HepG2 (cell line): ENCODE data around the gene SLCO2A1. TPM values are rescaled to one million over a fixed set of nuclear protein-coding genes. Genes with fewer than 3 reads are reported as not detected.

Source experiments
- ATAC-seq: fragments of 200-7000 bp; cut with Tn5 transposase; 3 replicates; pipeline ENCODE4 v1.9.1; 2020; ENCODE audit warnings: mild to moderate bottlenecking, moderate library complexity
- BruUV-seq: library from RNA; stranded (reverse); fragments of 400-500 nt; replicated peaks from 2 replicates; lab custom pipeline; 2021; lab: Mats Ljungman, UMichigan
- CTCF ChIA-PET: fragments of 300-600 bp; formaldehyde crosslinking; extraction: SDS; loops from one replicate; lab custom pipeline; 2021; ENCODE audit warnings: low total read pairs, inconsistent platforms, low intra/inter-chr PET ratio; lab: Yijun Ruan, JAX
- POLR2A ChIA-PET: fragments of 350-600 bp; sonication (Branson Sonifier 250); formaldehyde crosslinking; loops from one replicate; lab custom pipeline; 2020; ENCODE audit warnings: antibody characterized with exemption, inconsistent platforms; lab: Yijun Ruan, JAX
- DNase-seq: peaks from one replicate; pipeline ENCODE4 v3.0.0-alpha.2; 2015; ENCODE audit warnings: low spot score
- FAIRE-seq: peaks from 3 replicates; lab custom pipeline; 2011; peaks lifted over from hg19 to GRCh38; lab: Jason Lieb, UNC
- H2AFZ ChIP-seq: one replicate; pipeline ENCODE4 v1.6.1; 2011; ENCODE audit warnings: low read length, inconsistent platforms
- H3K27ac ChIP-seq: fragments of 300-600 bp; 3 replicates; pipeline ENCODE4 v1.8.0; 2011; ENCODE audit warnings: mixed run types, mild to moderate bottlenecking, mixed read lengths, low read length, inconsistent platforms; ENCODE audit not compliant: insufficient read depth; ENCODE audit errors: extremely low read length
- H3K27me3 ChIP-seq, 2 experiments: fragments of 200-600 bp in 1 of 2; 2 replicates in 1 of 2; 3 replicates in 1 of 2; pipeline versions ENCODE4 v1.6.0 to v1.8.0; 2011; ENCODE audit warnings: low read length in 2 of 2, mild to moderate bottlenecking in 2 of 2, moderate library complexity in 2 of 2, inconsistent platforms in 1 of 2; ENCODE audit not compliant: insufficient read depth in 2 of 2, control insufficient read depth in 1 of 2
- H3K36me3 ChIP-seq, 2 experiments: fragments of 200-600 bp in 1 of 2; replicated peaks in 1 of 2; 2 replicates in 1 of 2; 3 replicates in 1 of 2; pipeline versions ENCODE4 v1.5.1 to v1.8.0; 2011; ENCODE audit warnings: low read length in 2 of 2, inconsistent platforms in 1 of 2; ENCODE audit not compliant: insufficient read depth in 2 of 2, control insufficient read depth in 1 of 2
- H3K4me1 ChIP-seq: 2 replicates; pipeline ENCODE4 v1.5.1; 2012; ENCODE audit warnings: low read length, inconsistent platforms; ENCODE audit not compliant: insufficient read depth
- H3K4me2 ChIP-seq: 2 replicates; pipeline ENCODE4 v1.6.0; 2011; ENCODE audit warnings: low read depth, low read length, inconsistent platforms
- H3K4me3 ChIP-seq, 3 experiments: fragments of 200-600 bp in 1 of 3; sonication (generic), shearing (Covaris generic) in 1 of 3; replicated peaks in 1 of 3; 2 replicates each; pipeline ENCODE4 v1.5.1; 2011 to 2016; ENCODE audit warnings: low read length in 3 of 3, inconsistent platforms in 2 of 3, low read depth in 2 of 3, mild to moderate bottlenecking in 2 of 3, control low read depth in 1 of 3, mixed read lengths in 1 of 3; ENCODE audit not compliant: insufficient read depth in 1 of 3
- H3K79me2 ChIP-seq: one replicate; pipeline ENCODE4 v1.6.1; 2011; ENCODE audit warnings: low read length, inconsistent platforms; ENCODE audit not compliant: insufficient read depth
- H3K9ac ChIP-seq: 2 replicates; pipeline ENCODE4 v1.6.0; 2011; ENCODE audit warnings: mild to moderate bottlenecking, low read depth, low read length, inconsistent platforms; ENCODE audit not compliant: insufficient read depth
- H3K9me3 ChIP-seq: 2 replicates; pipeline ENCODE4 v1.5.1; 2012; ENCODE audit warnings: mild to moderate bottlenecking, low read length
- H4K20me1 ChIP-seq: 2 replicates; pipeline ENCODE4 v1.6.0; 2011; ENCODE audit warnings: inconsistent platforms, mild to moderate bottlenecking, low read length, moderate library complexity; ENCODE audit not compliant: insufficient read depth
- EED ChIP-seq: sonication (generic); formaldehyde crosslinking; IDR thresholded peaks from 2 replicates; pipeline ENCODE4 v1.5.0; 2020; ENCODE audit warnings: mild to moderate bottlenecking, missing genetic modification reagents
- HDAC2 ChIP-seq: sonication (generic); formaldehyde crosslinking; IDR thresholded peaks from 2 replicates; pipeline ENCODE4 v1.4.0; 2020; ENCODE audit warnings: missing genetic modification reagents
- HOXA5 ChIP-seq: sonication (generic); formaldehyde crosslinking; IDR thresholded peaks from 2 replicates; pipeline ENCODE4 v1.4.0; 2020; ENCODE audit warnings: missing genetic modification reagents
- MAFK ChIP-seq, 2 experiments: IDR thresholded peaks in 1 of 2; conservative IDR thresholded peaks in 1 of 2; 2 replicates each; pipeline ENCODE4 v1.6.1; 2011; ENCODE audit warnings: improper control_type of control experiment in 2 of 2, low read length in 2 of 2
- ZNF709 ChIP-seq: sonication (generic); formaldehyde crosslinking; IDR thresholded peaks from 2 replicates; pipeline ENCODE4 v1.5.0; 2020; ENCODE audit warnings: mild to moderate bottlenecking, missing genetic modification reagents
- WGBS: methylation state at CpG from one replicate; pipeline ENCODE4 v1.1.6; 2017; ENCODE audit warnings: low lambda C conversion rate; 5-methylcytosine and 5-hydroxymethylcytosine counted together
- in situ Hi-C: cut with HindIII; loops from 2 replicates; pipeline ENCODE4 v1.10.0; 2017; ENCODE audit warnings: low pct_unique_long_range_greater_than_20kb; ENCODE audit not compliant: extremely low pct_ligation_motif_present
- intact Hi-C: fragments of 100-400 bp; cut with micrococcal nuclease; formaldehyde crosslinking; loops from one replicate; pipeline ENCODE4 v1.10.0; 2022; ENCODE audit not compliant: unreplicated experiment
- polyA plus RNA-seq, 8 experiments: library from polyadenylated mRNA; depleted of rRNA in 3 of 8; stranded (reverse) in 7 of 8; unstranded in 1 of 8; fragments of >200 nt; fragmentation: Illumina TruSeq in 4 of 8; extraction: Trizol in 4 of 8; gene quantifications; 2 replicates each; pipeline versions ENCODE4 v1.2.1 to v1.2.3, GENCODE V29; 2011 to 2016; ENCODE audit warnings: low read depth in 4 of 8, missing spikeins in 1 of 8, mixed read lengths in 1 of 8; ENCODE audit not compliant: insufficient read depth in 1 of 8
- total RNA-seq, 5 experiments: library from RNA; depleted of rRNA; stranded (reverse); fragments of >200 nt; fragmentation: Illumina TruSeq; extraction: Trizol; gene quantifications; 2 replicates each; pipeline ENCODE4 v1.2.3, GENCODE V29; 2016; ENCODE audit warnings: low read depth in 1 of 5
- TF ChIP-seq, protein P1 (sequence below): sonication (generic); formaldehyde crosslinking; IDR thresholded peaks from 2 replicates; pipeline ENCODE4 v1.9.0; 2021; ENCODE audit warnings: missing genetic modification reagents, borderline replicate concordance
- TF ChIP-seq, protein P2 (sequence below): sonication (generic); formaldehyde crosslinking; conservative IDR thresholded peaks from 2 replicates; pipeline ENCODE4 v1.8.0; 2022; ENCODE audit warnings: missing genetic modification reagents

Gene SLCO2A1
- total and polyA plus RNA-seq, 2 of the 13 experiments (the other 11 are each of a cell fraction or from before 2014, with no cell fraction given) = 0.04 TPM; not detected in 1

DNA sequence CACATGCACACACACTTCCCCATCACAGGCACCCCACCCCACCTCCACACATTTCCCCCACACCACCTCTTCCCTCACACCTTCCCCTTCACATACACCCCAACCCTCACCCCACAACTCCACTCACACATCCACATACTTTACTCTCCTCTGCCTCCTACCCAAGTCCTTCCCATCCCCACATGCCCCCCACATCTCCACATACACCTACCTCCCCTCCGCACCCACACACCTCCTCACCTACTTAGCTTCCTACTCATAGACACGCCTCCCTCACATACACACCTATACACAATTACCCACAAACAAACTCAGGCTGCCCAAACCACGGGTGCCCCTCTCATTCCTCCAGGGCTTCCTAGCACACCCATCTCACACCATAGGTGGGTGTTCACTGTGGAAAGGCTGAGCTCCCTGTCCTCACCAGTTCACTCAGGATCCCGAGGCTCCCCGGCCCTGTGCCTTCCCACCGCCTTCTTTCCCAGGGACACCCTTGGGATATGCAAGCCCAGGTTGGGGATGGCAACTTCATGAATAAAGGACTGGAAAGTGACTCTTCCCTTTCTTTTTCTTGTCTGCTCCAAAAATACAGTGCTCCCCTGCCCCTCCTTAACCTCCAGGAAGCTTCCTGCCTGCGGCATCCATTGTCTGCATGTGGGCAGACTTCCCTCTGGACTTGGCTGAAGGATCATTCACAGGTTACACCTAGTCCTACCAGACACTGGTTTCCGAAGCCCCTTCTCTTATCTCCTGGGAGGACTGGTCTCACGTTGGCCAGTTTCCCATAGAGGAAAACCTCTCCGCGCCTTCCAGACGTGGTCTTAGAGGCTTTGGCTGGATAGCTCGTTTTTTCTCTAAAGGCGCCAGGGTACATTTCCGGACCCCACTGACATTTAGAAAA, 61.5 kb downstream of the SLCO2A1 start:
- no peak overlapping the region for H3K4me3 ChIP-seq
- DNase-seq (no peak), ATAC-seq (no peak), FAIRE-seq (no peak)
- CTCF ChIA-PET = no interaction called here
- no peak overlapping the region for H3K9ac ChIP-seq
- peaks cover 0 to 10% of the 10 kb centered on the region in 2 experiments; a peak in 1 of 5 replicates for H3K27me3 ChIP-seq
- no peak overlapping the region for H3K27ac ChIP-seq
- no peak overlapping the region for H3K4me2 ChIP-seq
- H3K9me3 ChIP-seq = no peaks in the 10 kb centered on the region
- H4K20me1 ChIP-seq = no peaks in the 10 kb centered on the region
- no peaks in the 10 kb centered on the region for H3K36me3 ChIP-seq
- no peak overlapping the region for H2AFZ ChIP-seq
- no peaks in the 10 kb centered on the region for H3K4me1 ChIP-seq
- no TSS peak for BruUV-seq
- no peaks in the 10 kb centered on the region for H3K79me2 ChIP-seq
- WGBS = 57% methylated on average over 15 of the region's 15 CpGs
- POLR2A ChIA-PET = no interaction called here
- in situ Hi-C loops (no loop called here), intact Hi-C loops (no loop called here)
- TF ChIP-seq, protein P1, sequence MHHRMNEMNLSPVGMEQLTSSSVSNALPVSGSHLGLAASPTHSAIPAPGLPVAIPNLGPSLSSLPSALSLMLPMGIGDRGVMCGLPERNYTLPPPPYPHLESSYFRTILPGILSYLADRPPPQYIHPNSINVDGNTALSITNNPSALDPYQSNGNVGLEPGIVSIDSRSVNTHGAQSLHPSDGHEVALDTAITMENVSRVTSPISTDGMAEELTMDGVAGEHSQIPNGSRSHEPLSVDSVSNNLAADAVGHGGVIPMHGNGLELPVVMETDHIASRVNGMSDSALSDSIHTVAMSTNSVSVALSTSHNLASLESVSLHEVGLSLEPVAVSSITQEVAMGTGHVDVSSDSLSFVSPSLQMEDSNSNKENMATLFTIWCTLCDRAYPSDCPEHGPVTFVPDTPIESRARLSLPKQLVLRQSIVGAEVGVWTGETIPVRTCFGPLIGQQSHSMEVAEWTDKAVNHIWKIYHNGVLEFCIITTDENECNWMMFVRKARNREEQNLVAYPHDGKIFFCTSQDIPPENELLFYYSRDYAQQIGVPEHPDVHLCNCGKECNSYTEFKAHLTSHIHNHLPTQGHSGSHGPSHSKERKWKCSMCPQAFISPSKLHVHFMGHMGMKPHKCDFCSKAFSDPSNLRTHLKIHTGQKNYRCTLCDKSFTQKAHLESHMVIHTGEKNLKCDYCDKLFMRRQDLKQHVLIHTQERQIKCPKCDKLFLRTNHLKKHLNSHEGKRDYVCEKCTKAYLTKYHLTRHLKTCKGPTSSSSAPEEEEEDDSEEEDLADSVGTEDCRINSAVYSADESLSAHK (CRISPR knock-in tag) = no peak
- TF ChIP-seq HDAC2 = no peak
- TF ChIP-seq HOXA5 (CRISPR knock-in tag) = no peak
- TF ChIP-seq EED = no peak
- TF ChIP-seq, protein P2, sequence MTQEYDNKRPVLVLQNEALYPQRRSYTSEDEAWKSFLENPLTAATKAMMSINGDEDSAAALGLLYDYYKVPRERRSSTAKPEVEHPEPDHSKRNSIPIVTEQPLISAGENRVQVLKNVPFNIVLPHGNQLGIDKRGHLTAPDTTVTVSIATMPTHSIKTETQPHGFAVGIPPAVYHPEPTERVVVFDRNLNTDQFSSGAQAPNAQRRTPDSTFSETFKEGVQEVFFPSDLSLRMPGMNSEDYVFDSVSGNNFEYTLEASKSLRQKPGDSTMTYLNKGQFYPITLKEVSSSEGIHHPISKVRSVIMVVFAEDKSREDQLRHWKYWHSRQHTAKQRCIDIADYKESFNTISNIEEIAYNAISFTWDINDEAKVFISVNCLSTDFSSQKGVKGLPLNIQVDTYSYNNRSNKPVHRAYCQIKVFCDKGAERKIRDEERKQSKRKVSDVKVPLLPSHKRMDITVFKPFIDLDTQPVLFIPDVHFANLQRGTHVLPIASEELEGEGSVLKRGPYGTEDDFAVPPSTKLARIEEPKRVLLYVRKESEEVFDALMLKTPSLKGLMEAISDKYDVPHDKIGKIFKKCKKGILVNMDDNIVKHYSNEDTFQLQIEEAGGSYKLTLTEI = no peak
- no peak for TF ChIP-seq ZNF709 (CRISPR knock-in tag)
- no peak for TF ChIP-seq MAFK (conservative IDR thresholded peaks at IDR 0.05 in 1 of 2, IDR thresholded peaks at IDR 0.05 in 1 of 2; ENCODE audit: low read length in 2 of 2)
